HG03520 (cell line): Measurements from ENCODE around the gene PRPF18.

Experiments used
- ATAC-seq: cut with Tn5 transposase; IDR thresholded peaks from one replicate; pipeline ENCODE4 v1.9.1; 2021; ENCODE audit warnings: mild to moderate bottlenecking, moderate library complexity; ENCODE audit not compliant: unreplicated experiment

The PRPF18 gene

DNA sequence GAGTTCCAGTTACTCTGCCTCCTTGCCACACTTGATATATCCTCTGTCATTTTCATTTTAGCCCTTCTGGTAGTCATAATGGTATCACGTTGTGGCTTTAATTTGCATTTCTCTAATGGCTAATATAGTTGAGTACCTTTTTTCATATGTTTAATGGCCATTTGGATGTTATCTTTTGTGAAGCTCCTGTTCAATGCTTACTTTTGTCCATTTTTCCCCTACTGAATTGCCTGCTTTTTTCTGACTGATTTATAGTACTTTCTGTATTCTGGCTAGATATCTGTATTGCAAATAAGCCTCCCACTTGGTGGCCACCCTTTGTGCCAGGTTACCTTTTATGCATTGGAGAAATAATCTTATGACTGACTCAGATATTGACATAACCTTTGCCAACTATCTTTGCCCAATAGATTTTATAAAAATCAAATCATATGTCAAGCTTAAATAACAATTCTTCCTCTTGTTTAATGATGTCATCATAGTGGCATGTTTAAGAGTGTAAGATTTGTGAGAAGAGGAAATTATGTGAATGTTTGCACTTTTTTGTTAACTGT is 50.6 kb downstream of the PRPF18 start:
- ATAC-seq: no peak

DNA sequence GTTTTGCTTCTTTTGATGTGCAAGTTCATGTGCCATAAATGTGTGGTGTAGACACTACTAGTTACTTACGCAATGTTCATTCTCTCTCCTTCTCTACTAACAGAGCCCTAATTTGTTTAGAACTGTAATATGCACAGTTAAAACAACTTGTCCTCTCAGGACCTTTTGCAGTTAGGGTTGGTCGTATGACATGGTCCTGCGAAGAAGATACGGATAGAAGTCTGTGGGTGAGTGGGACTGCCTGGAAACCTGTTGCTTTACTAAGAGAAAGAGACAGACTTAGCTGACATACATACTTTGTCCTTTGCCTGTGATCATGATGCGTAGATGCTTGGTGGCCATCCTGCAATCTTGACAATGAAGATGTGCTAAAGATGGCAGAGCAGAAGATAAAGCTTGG is 51.1 kb downstream of the PRPF18 start:
- no peak for ATAC-seq

DNA sequence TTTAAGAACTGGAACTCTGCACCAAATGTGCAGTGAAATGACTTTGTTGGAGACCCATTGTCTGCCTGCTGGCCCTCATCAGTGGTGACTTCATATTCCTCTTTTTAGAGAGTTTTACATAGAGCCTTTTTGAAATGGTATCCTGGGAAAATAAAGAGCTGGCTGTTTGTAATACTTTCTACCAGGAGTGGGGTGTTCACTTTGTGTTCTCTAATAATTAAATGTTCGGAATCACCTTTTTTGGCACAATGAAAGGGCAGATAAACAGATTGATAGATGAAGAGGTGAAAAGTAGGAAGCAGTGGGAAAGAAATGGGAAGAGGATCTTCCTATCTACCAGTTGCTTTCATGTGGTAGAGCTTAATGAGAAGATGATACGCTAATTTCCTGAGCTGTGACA is 55.5 kb downstream of the PRPF18 start:
- ATAC-seq: no peak

DNA sequence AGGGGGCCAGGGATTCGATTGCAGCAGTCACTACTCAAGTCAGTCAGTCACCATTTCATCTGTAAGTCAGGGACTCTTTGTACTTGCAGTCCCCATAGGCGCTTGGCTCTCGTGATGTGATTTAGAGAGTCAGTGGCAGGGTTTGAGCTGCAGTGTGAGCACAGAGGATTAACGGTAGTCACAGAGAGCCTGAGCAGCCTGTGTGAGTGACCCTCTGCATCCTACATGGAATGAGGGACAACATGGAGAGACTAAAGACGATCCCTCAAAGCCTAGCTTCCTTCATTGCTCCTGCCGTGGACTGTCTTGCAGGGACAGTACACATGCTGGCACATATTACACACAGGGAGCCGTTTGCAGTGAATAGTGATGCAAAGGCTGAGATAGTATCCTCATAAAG is 56.3 kb downstream of the PRPF18 start:
- no peak for ATAC-seq

DNA sequence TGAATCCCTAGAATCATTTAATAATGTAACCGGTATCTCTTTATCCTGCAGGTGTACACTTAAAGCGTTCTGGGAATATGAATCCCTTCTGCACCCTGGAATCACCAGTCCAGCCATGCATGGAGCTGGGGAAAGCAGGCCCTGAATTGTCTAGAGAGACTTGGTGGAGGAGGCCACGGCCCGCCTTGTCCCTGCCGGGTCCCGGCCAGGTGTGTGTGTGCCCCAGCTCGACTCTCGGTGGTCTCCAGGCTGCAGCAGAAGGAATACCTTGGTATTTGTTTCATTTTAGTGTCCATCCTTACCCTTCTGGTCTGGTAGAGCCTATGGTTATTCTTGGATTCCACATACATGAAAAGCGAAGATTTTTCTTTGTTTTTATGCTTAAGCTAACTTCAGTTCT is 58.1 kb downstream of the PRPF18 start:
- no peak for ATAC-seq

DNA sequence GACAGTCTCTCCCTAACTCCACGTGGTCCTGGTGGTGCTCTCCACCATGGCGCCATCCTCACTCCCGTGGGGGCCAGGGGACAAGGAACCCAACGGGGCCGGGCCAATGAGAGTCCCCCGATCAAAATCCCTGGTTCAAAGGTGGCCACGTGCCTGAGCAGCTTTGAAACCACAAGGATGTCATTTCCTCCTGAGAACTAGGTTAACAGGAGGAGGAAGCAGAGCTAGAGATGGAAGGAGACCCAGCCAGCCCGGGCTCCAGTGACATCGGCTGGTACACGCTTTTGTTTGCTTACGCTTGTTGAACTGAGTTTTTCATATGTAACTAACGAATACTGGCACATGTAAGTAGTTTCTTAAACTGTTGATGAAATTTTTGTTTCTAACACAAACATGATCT is 61.7 kb downstream of the PRPF18 start:
- ATAC-seq: no peak

DNA sequence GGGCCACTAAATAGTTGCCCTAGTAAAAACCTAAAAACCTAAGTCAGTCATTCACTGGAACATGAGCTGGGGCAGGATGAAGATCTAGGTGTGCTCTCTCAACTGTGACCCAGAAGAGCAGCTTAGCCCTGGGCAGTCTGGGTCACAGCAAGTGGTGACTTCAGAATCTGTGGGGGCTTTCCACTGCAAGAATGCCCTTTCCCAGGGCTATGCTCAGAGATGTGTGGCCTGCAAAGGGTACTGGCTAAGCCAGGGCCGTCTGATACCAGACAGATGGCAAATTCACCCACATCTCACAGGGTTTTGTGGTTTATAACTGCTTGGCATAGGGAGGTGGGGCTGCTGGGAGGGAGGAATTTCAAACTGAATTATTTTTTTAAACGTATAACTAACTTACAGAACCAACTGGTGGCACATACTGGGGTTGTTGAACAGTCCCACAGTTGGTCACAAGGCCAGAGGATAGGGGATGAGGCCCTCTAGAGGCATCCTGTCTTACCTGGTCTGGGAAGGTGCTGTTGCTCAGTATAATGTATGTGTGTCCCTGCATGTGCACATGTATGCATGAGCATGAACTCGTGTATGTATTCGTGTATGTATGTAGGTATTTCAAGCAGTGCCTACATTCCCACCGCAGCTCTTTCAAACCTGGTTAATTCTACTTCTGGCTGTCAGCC is 63.2 kb downstream of the PRPF18 start:
- ATAC-seq: no peak

DNA sequence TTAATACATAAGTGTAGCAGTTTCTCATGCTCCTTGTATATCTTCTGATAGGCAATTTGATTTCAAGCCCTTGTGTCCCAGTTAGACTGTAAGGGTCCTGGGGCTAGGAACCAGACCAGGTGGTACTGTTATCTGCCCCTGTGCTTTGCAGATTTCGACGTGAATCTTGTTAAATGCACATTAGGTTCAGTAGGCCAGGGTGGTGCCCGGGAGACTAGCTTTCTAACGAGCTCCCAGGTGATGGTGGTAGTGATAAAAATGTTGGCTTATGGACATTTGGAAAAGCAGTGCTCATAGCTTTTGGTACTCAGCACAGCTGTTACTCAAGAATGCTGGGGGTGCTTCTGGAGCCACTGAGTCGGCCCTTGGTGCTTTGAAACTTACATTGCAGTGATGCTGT is 64.2 kb downstream of the PRPF18 start:
- no peak for ATAC-seq

DNA sequence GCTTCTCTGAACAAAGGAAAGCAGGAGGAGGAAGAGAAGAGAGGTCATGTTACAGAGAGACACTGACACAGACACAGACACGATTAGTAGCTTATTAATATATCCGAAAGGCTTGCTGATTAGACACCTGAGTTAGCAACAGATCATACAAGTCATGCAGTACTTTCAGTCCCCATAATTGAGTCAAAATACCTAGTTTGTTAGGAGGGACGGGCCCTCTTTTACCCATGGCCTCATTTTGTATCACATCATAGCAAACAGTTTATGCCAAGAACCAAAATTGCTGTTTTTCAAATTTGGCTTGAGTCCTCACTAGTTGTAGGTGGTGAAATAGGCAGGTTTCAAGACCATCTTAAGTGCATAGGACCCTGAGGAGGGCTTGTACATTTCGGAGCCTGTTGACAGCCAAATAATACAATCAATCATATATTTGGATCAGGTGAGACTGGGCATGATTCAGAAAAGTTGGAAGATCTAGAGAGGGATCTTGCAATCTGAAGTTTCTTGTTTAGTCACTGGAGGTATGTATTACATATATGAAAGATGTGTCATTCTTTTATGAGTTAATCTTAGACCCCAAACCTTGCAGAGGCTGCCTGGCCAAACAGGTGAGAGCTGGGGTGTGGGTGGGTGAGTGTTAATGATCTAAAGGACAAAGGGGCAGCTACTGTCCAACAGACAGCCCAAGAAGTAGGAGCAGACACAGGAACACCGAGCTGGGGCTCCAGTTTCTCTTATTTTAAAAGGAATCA is 65.4 kb downstream of the PRPF18 start:
- ATAC-seq: no peak

DNA sequence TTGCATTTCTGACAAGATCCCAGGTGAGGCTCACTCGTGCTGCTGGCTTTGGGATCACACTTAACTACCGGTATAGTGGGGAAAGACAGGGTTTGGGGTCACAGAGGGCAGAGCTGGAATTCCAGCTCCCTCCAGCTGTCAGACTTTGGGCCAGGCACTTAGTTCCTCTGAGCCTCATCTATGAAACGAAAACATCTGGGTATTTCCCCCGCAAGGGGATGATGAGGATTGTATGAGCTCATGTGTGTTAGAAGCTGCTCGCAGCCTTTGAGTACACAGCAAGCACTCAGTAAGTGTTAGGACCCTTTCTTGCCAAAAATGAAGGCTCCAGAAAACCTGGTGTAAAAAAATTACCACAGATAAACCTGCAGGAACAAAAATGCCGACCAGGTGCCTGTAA is 66.1 kb downstream of the PRPF18 start:
- ATAC-seq: no peak

DNA sequence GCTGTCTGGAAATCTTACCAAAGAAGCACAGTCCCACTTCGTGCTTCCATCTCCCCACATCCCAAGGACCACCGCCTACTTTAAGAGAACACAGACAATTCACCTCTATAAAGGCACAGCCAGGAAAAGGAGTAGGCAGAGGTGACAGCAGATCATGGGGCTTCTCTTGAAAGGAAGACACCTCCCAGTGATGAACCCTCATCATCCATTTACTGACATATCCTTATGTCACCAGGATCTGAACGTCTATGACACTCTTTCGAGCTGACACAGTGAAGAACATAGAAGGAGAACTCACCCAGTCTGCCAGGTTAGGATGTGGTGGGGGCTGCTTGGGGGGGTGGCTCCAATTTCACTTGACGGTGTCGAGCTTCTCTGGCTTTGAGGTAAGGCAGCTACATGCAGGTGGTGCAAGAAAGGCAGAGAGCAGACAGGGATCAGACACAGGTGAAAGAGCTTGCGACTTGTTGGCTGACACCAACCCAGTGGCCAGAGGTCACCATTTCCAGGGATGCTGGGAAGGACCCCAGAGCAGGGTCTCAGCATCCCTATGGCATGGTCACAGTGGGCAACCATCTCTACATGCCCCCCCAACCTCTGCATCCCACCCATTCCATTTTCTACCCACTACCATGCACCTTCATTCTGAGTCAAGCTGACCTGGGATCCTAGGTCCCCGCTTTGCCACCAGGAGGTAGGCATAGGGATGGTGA is 67.5 kb downstream of the PRPF18 start:
- ATAC-seq: no peak

DNA sequence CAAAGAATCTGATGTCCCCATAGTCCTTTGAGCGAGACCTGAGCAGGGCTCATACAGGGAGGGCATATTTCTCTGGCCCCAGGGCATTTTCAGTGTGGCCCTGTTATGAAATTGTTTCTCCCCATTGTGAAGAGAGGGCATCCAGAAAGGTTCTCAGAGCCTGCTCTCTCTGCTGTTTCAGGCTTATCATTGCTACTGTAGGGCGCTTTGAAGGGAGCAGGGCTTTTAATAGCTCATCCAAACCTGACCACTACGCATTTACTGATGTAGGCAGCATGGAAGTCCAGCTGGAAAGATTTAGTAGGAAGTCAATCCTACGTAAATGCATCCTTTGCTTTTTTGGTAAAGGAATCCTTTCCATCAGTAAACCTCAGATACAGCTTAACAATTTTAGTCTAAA is 68.1 kb downstream of the PRPF18 start:
- no peak for ATAC-seq

DNA sequence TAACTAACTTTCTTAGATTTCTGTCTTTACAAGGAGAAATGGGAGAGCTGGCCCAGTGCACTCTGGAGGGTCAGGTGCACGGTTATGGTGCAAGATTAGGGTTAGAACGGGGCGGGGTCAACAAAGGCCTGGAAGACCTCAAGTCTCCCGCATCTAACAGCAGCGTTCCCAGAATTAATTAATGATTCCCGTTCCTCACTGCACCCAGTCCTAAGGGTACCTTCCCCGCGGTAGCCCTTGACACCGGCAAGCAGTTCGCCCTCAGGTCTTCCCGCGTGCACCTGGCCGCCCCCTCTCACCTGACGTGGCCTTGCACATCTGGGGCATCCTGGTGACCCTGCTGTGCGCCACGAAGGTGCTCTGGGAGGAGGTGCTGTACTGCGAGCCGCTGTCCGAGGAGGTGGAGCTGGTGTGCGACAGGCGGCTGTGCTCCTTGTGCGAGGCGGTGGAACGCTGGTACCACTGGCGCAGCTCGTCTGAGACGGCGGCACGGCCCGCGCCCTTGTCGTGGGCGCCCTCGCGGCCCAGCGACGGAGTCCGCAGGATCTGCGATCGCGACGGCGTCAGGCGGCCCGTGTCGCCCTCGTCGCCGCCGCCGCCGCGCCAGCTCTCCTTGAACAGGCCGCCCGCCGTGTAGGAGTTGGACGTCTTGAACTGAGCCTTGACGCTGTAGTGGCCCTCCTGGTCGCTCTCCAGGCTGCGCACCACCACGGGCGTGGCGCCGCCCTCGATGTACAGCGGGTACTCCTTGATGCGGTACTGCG is 69.8 kb downstream of the PRPF18 start:
- ATAC-seq: no peak

DNA sequence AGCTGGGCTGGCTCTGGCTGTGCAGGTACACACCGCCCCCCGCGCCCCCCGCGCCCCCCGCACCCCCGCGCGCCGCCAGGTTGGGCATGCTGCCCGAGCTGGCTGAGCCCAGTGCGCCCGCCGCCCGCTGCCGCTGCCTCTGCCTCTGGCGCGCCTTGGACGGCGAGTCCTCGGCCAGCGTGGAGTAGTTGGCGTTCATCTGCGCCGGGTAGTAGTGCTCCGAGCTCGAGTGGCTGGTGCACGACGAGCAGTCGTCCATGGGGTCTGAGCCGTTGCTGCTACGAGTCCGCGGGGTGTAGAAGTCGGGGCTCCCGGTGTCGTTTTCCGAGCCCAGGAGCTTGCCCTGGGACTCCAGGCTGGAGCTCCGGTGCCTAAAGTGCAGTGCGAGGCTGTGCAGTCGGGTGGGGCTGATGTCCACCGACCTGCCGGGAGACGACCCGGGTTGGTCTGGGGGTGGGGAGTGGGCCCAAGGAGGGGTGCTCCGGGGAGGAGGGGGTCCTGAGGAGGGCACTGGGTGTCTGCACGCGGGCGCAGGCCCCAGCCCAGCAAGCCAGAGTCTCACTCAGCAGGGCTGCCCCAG is 70.4 kb downstream of the PRPF18 start:
- ATAC-seq: no peak

DNA sequence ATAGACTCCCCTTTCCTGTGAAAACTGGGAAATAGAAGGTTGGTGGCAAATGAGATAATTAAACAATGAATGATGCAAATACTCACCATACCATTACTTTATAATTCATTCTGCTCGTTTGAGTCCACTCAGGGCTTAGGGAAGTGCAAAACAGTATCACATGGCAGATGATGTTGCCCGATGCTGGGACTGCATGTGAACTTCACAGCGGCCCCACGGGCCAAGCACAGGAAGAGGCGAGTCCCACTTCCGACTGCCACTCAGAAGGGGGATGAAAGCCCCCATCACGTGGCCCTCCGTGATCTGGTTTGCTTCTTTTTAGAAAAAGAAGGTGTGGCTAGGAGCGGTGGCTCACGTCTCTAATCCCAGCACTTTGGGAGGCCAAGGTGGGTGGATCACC is 71.5 kb downstream of the PRPF18 start:
- no peak for ATAC-seq

DNA sequence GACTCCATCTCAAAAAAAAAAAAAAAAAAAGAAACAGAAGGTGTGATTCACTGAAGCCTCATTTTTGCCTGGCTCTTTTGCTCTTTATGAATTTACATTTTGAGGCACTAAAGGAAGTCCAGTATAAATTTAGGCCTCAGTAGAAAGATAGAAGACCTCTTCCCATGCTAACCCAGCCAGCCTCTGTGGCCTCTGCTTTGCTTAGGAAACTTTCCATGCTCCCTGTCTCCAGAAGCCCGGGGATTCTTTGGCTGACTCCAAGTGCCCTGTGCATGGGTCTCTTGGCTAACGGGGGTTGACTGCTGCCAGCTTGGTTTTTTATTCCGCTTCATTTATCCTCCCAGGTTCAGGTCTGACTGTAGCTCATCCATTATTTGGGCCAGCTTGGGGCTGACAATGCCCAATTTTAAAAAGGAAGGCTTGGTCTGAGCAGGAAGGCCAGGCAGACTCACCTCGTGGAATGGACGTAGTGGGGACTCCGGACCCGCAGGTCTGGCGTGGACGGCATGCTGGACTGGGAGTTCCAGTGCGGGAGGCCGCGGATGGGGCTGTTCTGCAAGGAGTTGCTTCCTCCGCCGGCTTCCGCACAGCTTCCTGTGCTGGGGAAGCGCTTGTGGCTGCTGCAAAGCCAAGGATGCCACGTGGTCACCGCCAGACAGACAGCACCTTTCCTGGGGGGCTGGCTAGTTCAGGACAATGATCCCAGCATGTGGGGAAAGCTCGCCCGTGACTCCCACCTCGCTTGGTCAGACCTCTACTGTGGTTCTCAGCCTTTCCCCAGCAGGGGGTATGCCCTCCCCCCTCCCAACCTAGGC is 72.3 kb downstream of the PRPF18 start:
- ATAC-seq: no peak

DNA sequence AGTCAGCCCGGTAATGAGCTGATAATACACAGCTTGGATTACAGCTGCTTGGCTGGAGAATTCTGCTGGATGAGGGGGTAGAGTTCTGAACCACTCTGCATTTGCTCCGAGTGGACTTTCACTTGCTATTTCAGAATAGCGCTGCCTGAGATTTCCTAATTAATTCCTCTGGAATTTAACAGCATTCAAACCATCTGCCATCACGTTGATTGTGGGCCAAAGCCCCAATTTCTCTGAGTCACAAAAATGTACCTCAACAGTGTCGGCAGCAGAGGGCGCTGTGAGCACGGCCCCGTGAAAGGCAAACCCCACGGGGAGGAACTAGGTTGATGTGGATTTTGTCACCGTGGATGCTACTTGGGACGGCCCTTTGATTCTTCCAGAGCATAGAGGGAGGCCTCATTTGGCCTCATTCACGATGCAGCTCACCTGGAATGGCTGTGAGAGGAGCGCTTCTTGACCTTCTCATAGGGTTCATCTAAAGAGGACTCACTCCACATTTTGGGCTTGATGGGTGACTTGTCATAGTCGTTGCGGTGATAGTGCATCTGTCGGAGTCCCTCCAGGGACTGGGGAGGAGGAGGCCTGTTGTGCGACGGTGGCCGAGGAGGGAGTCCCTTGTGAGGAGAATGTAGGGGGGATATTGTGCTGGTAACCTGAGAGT is 73.3 kb downstream of the PRPF18 start:
- no peak for ATAC-seq

DNA sequence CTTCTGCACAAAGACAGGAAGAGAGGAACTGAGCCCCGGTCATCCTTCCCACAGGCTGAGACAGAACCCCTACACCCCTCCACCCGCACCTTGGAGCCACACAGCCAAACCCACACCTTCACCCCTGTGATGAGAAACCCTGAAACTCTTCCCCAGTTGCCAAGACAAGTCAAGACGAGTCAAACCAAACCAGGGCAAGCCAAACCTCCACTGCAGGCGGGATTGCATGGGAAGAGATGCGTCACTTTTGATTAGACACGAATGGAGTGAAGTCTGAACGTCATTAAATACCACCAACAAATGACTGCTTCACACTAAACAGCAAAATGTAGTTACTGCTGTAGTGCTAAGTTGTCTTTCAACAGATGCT is 73.8 kb downstream of the PRPF18 start:
- no peak for ATAC-seq

DNA sequence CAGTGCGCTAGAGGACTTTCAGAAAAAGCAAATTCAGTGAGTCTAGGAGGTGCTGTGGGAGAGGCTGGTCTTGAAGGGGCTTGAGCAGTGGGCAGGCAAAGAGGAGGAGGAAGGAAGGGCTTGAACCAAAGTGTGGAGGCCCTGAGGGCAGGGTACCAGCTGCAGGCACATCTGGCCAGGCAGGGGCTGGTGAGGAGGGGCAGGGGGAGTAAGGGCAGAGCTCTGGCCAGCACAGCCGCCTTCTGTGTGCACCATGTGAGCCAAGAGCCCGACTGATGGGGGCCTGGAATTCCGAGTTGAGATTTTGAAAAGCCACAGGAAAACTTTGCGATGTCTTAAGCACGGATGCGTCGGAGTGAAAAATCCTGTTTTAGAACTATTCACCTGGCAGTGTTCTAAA is 74.5 kb downstream of the PRPF18 start:
- no peak for ATAC-seq
